Pancreas (tissue), 10 donors: ENCODE measurements around the gene GALNT7. TPM values are rescaled to one million over a fixed set of nuclear protein-coding genes. Genes with fewer than 3 reads are reported as not detected.

Source experiments
- ATAC-seq, 4 donors: fragments of 200-7000 bp; cut with Tn5 transposase; one replicate each; pipeline versions ENCODE4 v1.8.0 to v1.9.1; 2020; ENCODE audit warnings: mild to moderate bottlenecking in 4 of 4, moderate library complexity in 4 of 4
- DNase-seq, 6 donors: peaks; one replicate each; pipeline ENCODE4 v3.0.0-alpha.2; 2020
- FAIRE-seq: peaks from 2 replicates; lab custom pipeline; 2012; peaks lifted over from hg19 to GRCh38; lab: Jason Lieb, UNC
- H3K27ac ChIP-seq, 4 donors: fragments of 200-600 bp; sonication (generic); 1 replicate in 3 of 4; 2 replicates in 1 of 4; pipeline versions ENCODE4 v1.5.0 to v1.8.0; 2020
- H3K27me3 ChIP-seq, 4 donors: fragments of 200-600 bp; one replicate each; pipeline ENCODE4 v1.8.0; 2021
- H3K36me3 ChIP-seq, 3 donors: fragments of 200-600 bp; sonication (generic) in 1 of 3; one replicate each; pipeline versions ENCODE4 v1.5.0 to v1.8.0; 2020 to 2021
- H3K4me1 ChIP-seq, 3 donors: fragments of 200-600 bp; one replicate each; pipeline ENCODE4 v1.8.0; 2021
- H3K4me3 ChIP-seq, 4 donors: fragments of 200-600 bp; sonication (generic) in 2 of 4; one replicate each; pipeline versions ENCODE4 v1.5.0 to v1.8.0; 2020 to 2021
- H3K9me3 ChIP-seq, 4 donors: fragments of 200-600 bp; one replicate each; pipeline ENCODE4 v1.8.0; 2021
- WGBS, 2 donors: extraction: QIAGEN DNeasy Blood & Tissue Kit; methylation state at CpG; one replicate each; pipeline ENCODE4 v1.1.7; 2013; 5-methylcytosine and 5-hydroxymethylcytosine counted together
- intact Hi-C, 3 donors: fragments of 100-400 bp; cut with DNase I; formaldehyde crosslinking; loops; one replicate each; pipeline versions ENCODE4 v1.11.1 to v1.14.2; 2022
- polyA plus RNA-seq, 2 donors: library from polyadenylated mRNA; stranded (reverse); fragments of 200-250 nt; gene quantifications; one replicate each; pipeline ENCODE4 v1.2.3, GENCODE V29; 2013
- total RNA-seq, 6 donors: library from RNA; stranded (reverse); fragmentation: NEBNext Ultra II Directional in 4 of 6; extraction: Animal tissue kit (Norgen Biotek cat#: 25700) in 4 of 6; gene quantifications; one replicate each; pipeline versions ENCODE4 v1.2.1 to v1.2.4, GENCODE V29; 2021 to 2023
- TF ChIP-seq, protein P1 (sequence below), 4 donors: fragments of 200-600 bp; sonication (generic) in 3 of 4; IDR thresholded peaks; one replicate each; pipeline versions ENCODE4 v1.5.0 to v1.8.0; 2021; ENCODE audit warnings: antibody characterized with exemption in 4 of 4
- donor health status: healthy with polysubstance abuse.
- donor health status: DM: no; HTN: no; CAD: no; lungs with moderate emphysema.
- donor health status: DM: no; HTN: no; CAD: no.
- donor health status: control.
- donor health status: control.
- donor health status: Bipolar disorder and iron deficiency.
- donor health status: DM: yes; HTN: yes; CAD: no.
- donor health status: DM: no; HTN: no; CAD: no.
- donor health status: DM: no; HTN: no; CAD: no.
- donor health status: DM: yes; HTN: yes; CAD: no.

The GALNT7 gene
- total and polyA plus RNA-seq, 8 donors, result 5.7 to 31.2 (median 23.0) TPM

DNA sequence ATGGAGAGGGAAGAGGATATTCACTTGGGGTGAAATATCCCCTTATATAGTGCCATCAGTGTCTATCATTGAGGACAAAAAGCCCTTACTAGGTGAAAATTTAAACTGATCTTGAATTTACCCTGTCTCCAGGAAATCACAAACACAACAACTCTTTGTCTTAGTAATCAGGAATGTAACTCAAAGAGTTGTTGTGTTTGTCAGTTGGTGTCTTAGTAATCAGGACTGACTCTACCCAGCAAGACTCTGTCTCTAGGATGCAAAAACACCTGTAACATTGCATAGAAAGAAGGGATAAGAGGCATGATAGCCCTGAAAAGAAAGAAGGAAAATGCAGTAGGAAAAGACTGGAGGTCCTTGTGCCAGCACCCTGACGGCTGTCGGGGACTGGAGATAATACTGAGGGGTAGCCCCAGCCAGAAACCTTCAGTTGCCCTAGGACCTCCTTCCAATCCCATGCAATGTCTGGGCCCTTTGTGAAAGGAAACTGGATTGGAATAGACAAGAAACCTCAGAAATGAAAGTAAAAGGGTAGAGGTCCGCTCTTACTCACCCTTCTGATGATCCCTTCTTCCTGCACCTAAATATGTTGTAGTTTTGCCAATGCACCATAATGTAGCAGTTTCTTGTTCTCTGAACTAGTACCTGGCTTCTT is 120.2 kb downstream of the GALNT7 start:
- DNase-seq, result no peak
- Histone ChIP-seq H3K27ac (no peak overlapping the region), H3K36me3 (no peaks in the 10 kb centered on the region), H3K4me3 (no peak overlapping the region), H3K4me1 (no peaks in the 10 kb centered on the region), H3K9me3 (peaks cover 0 to 4% (median 0%) of the 10 kb centered on the region in 4 donors), H3K27me3 (no peaks in the 10 kb centered on the region)
- TF ChIP-seq, protein P1, sequence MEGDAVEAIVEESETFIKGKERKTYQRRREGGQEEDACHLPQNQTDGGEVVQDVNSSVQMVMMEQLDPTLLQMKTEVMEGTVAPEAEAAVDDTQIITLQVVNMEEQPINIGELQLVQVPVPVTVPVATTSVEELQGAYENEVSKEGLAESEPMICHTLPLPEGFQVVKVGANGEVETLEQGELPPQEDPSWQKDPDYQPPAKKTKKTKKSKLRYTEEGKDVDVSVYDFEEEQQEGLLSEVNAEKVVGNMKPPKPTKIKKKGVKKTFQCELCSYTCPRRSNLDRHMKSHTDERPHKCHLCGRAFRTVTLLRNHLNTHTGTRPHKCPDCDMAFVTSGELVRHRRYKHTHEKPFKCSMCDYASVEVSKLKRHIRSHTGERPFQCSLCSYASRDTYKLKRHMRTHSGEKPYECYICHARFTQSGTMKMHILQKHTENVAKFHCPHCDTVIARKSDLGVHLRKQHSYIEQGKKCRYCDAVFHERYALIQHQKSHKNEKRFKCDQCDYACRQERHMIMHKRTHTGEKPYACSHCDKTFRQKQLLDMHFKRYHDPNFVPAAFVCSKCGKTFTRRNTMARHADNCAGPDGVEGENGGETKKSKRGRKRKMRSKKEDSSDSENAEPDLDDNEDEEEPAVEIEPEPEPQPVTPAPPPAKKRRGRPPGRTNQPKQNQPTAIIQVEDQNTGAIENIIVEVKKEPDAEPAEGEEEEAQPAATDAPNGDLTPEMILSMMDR (IDR thresholded peaks at IDR 0.05), result no peak
- FAIRE-seq, result no peak
- intact Hi-C loops, result no loop called here
- ATAC-seq, result peak in 1 of 4 donors; percentile 11
- WGBS, 2 donors, result 84 to 88% methylated on average over 3 of the region's 3 CpGs

DNA sequence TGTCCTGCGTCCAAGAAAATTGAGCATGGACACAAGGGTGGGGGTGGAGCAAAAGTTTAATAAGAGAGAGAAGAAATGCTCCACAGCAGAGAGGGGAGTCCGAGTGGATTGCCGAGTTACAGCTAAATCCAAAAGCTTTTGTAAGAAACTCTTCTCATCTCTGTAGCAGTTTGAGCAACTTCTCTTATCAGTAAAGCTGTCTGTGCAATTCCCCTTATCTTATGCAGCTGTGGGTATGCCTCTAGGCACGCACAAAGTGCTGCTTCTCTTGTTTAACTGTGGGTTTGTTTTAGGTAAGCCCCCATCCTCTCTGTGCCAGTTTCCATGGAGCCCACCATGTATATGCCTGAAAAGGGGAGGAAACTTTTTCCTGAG is 120.7 kb downstream of the GALNT7 start:
- FAIRE-seq, result no peak

DNA sequence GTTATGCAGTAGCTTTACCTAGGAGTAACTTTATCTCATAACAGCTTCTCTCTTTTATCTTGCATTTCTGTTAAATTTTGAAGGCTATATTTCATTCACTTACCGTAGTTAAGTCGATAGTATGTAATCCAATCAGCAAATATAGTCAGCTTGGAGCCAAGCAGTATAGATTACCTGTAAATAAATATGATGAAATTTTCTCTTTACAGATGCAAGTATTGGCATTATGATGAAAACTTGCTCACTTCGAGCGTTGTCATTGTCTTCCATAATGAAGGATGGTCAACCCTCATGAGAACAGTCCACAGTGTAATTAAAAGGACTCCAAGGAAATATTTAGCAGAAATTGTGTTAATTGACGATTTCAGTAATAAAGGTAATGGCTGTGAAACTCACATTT is 123.3 kb downstream of the GALNT7 start:
- H3K9me3 ChIP-seq, result no peaks in the 10 kb centered on the region

More for the DNA sequence above, 120.7 kb downstream of the GALNT7 start:
- Histone ChIP-seq H3K9me3 (peaks cover 0 to 4% (median 0%) of the 10 kb centered on the region in 4 donors), H3K36me3 (no peaks in the 10 kb centered on the region), H3K27ac (no peak overlapping the region), H3K27me3 (no peaks in the 10 kb centered on the region), H3K4me1 (no peaks in the 10 kb centered on the region), H3K4me3 (no peak overlapping the region)
- ATAC-seq (peak in 2 of 4 donors; percentile 14 to 17), DNase-seq (no peak)
- intact Hi-C loops, result no loop called here
- TF ChIP-seq, protein P1 (IDR thresholded peaks at IDR 0.05), result no peak
- WGBS, 2 donors, result 34 to 52% methylated on average over 4 of the region's 4 CpGs

DNA sequence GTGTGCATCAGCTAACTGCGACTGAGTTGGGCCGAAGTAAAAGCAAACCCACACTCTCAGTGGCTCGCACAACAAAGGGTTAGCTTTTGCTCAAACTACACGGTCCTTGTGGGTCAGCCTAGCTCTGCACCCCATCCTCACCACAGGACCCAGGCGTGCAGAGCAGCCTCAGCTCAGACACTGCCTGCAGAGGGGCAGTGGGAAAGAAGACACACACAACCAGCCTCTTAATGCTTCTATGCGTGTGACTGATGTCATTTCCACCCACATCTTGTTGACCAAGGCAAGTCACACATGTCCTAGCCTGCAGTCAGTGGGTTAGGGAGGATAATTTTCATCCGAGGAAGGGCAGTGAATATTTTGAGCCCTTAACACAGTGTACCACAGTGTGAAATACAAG is 125.1 kb downstream of the GALNT7 start:
- H3K27ac ChIP-seq, result no peak overlapping the region
- H3K4me1 ChIP-seq, result no peaks in the 10 kb centered on the region
- intact Hi-C loops, result no loop called here
- H3K4me3 ChIP-seq, result no peak overlapping the region
- WGBS, 2 donors, result 89 to 91% methylated on average over 7 of the region's 7 CpGs
- DNase-seq (no peak), ATAC-seq (no peak), FAIRE-seq (no peak)
- H3K36me3 ChIP-seq, result peaks cover 0 to 4% (median 0%) of the 10 kb centered on the region in 3 donors
- TF ChIP-seq, protein P1 (IDR thresholded peaks at IDR 0.05), result no peak
- no peaks in the 10 kb centered on the region for H3K9me3 ChIP-seq
- H3K27me3 ChIP-seq, result no peaks in the 10 kb centered on the region

More for the DNA sequence above, 123.3 kb downstream of the GALNT7 start:
- H3K4me3 ChIP-seq, result no peak overlapping the region
- TF ChIP-seq, protein P1 (IDR thresholded peaks at IDR 0.05), result no peak
- H3K27me3 ChIP-seq, result no peaks in the 10 kb centered on the region
- no peaks in the 10 kb centered on the region for H3K4me1 ChIP-seq
- FAIRE-seq (no peak), DNase-seq (no peak), ATAC-seq (no peak)
- H3K27ac ChIP-seq, result no peak overlapping the region
- no peaks in the 10 kb centered on the region for H3K36me3 ChIP-seq
- intact Hi-C loops, result no loop called here
- 91 to 92% methylated on average over 5 of the region's 5 CpGs for WGBS, 2 donors

DNA sequence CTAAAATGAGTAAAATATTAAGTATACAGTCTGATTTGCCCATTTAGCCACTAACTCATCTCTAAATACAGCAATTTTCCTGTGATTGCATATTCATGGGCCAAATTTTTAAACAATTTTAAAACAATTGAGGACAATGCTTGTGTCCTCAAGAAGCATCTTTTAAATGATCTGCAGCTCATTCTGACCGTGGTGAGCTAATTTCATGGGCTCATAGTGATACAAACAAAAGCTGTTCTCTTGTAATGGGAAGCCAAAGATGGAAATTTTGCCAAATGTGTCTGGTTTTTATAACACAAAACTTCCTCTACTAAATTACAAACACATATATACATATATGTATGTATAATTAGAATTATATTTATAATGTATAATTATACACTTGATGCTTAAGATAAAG is 125.8 kb downstream of the GALNT7 start:
- Histone ChIP-seq H3K27ac (no peak overlapping the region), H3K27me3 (no peaks in the 10 kb centered on the region), H3K9me3 (no peaks in the 10 kb centered on the region), H3K4me3 (no peak overlapping the region), H3K4me1 (no peaks in the 10 kb centered on the region), H3K36me3 (peaks cover 0 to 7% (median 0%) of the 10 kb centered on the region in 3 donors)
- intact Hi-C loops, result no loop called here
- TF ChIP-seq, protein P1 (IDR thresholded peaks at IDR 0.05), result no peak
- WGBS, 2 donors, result 88 to 89% methylated on average over 1 of the region's 1 CpG
- no peak for FAIRE-seq
- no peak for DNase-seq
- ATAC-seq, result no peak
